GM23338 (cell line): ENCODE data around the gene GNGT1. TPM values are rescaled to one million over a fixed set of nuclear protein-coding genes. Genes with fewer than 3 reads are reported as not detected.

ENCODE experiments used
- ATAC-seq: fragments of 200-7000 bp; cut with Tn5 transposase; 3 replicates; pipeline ENCODE4 v1.9.1; 2020
- DNase-seq: peaks from one replicate; pipeline ENCODE4 v3.0.0-alpha.2; 2015; ENCODE audit warnings: low spot score
- H2AFZ ChIP-seq: fragments of 200-600 bp; sonication (generic); 2 replicates; pipeline ENCODE4 v1.8.0; 2016; ENCODE audit warnings: antibody characterized with exemption, mild to moderate bottlenecking, moderate library complexity
- H3F3A ChIP-seq: fragments of 200-600 bp; sonication (generic); replicated peaks from 2 replicates; pipeline ENCODE4 v1.8.0; 2017; ENCODE audit warnings: antibody characterized with exemption, mixed run types, low read depth
- H3K27ac ChIP-seq: fragments of 200-600 bp; sonication (generic); 2 replicates; pipeline ENCODE4 v1.6.1; 2016; ENCODE audit warnings: low read depth
- H3K27me3 ChIP-seq: fragments of 200-600 bp; sonication (generic); 2 replicates; pipeline ENCODE4 v1.8.0; 2016; ENCODE audit warnings: mild to moderate bottlenecking, mixed run types, moderate library complexity; ENCODE audit not compliant: insufficient read depth
- H3K36me3 ChIP-seq: fragments of 200-600 bp; sonication (generic); 2 replicates; pipeline ENCODE4 v1.8.0; 2016; ENCODE audit warnings: mild to moderate bottlenecking; ENCODE audit not compliant: insufficient read depth
- H3K4me1 ChIP-seq: fragments of 200-600 bp; sonication (generic); 2 replicates; pipeline ENCODE4 v1.8.0; 2016; ENCODE audit warnings: mild to moderate bottlenecking, moderate library complexity; ENCODE audit not compliant: insufficient read depth
- H3K4me2 ChIP-seq: fragments of 200-600 bp; sonication (generic); 2 replicates; pipeline ENCODE4 v1.7.1; 2017; ENCODE audit warnings: mixed run types
- H3K4me3 ChIP-seq: fragments of 200-600 bp; sonication (generic); 2 replicates; pipeline ENCODE4 v1.6.1; 2016; ENCODE audit warnings: mixed run types
- H3K79me2 ChIP-seq: fragments of 200-600 bp; sonication (generic); replicated peaks from 2 replicates; pipeline ENCODE4 v1.8.0; 2017; ENCODE audit warnings: mild to moderate bottlenecking; ENCODE audit not compliant: insufficient read depth
- H3K9me2 ChIP-seq: fragments of 200-600 bp; sonication (generic); 2 replicates; pipeline ENCODE4 v1.8.0; 2017; ENCODE audit not compliant: insufficient read depth
- H4K20me1 ChIP-seq: fragments of 200-600 bp; sonication (generic); replicated peaks from 2 replicates; pipeline ENCODE4 v1.8.0; 2017; ENCODE audit warnings: mild to moderate bottlenecking; ENCODE audit not compliant: insufficient read depth
- H3K27ac Mint-ChIP-seq: 2 replicates; pipeline ENCODE4 v1.8.0; 2020; ENCODE audit warnings: inconsistent platforms, mild to moderate bottlenecking, moderate library complexity, mixed read lengths
- H3K27me3 Mint-ChIP-seq: 3 replicates; pipeline ENCODE4 v1.8.0; 2022; ENCODE audit warnings: low read depth, mild to moderate bottlenecking, moderate library complexity, mixed read lengths, inconsistent platforms; ENCODE audit not compliant: insufficient read depth, poor library complexity
- H3K36me3 Mint-ChIP-seq: 3 replicates; pipeline ENCODE4 v1.8.0; 2021; ENCODE audit warnings: low read depth, mild to moderate bottlenecking, inconsistent platforms, moderate library complexity, mixed read lengths
- H3K4me1 Mint-ChIP-seq: 3 replicates; pipeline ENCODE4 v1.8.0; 2020; ENCODE audit warnings: mild to moderate bottlenecking, inconsistent platforms, mixed read lengths
- H3K4me3 Mint-ChIP-seq: 3 replicates; pipeline ENCODE4 v1.8.0; 2021; ENCODE audit warnings: moderate library complexity, mild to moderate bottlenecking, inconsistent platforms, mixed read lengths
- H3K9me3 Mint-ChIP-seq: 3 replicates; pipeline ENCODE4 v1.8.0; 2020; ENCODE audit warnings: moderate library complexity, mild to moderate bottlenecking, inconsistent platforms, mixed read lengths
- polyA plus RNA-seq: library from polyadenylated mRNA; unstranded; fragments of >200 nt; fragmentation: Nextera tagmentation; extraction: Ambion mirVana; gene quantifications from 2 replicates; pipeline ENCODE4 v1.2.1, GENCODE V29; 2016
- total RNA-seq: library from RNA; depleted of rRNA; stranded (reverse); fragments of >200 nt; shearing (Covaris generic); gene quantifications from 2 replicates; pipeline ENCODE4 v1.2.3, GENCODE V29; 2014
- TF ChIP-seq, protein P1 (sequence below): fragments of 250-450 bp; sonication (Bioruptor Pico); IDR thresholded peaks from 2 replicates; pipeline ENCODE4 v1.5.0; 2020; ENCODE audit warnings: mild to moderate bottlenecking, moderate library complexity

Gene GNGT1
- total and polyA plus RNA-seq, 2 experiments from 2014 or later = 1.6 TPM; not detected in 1

DNA sequence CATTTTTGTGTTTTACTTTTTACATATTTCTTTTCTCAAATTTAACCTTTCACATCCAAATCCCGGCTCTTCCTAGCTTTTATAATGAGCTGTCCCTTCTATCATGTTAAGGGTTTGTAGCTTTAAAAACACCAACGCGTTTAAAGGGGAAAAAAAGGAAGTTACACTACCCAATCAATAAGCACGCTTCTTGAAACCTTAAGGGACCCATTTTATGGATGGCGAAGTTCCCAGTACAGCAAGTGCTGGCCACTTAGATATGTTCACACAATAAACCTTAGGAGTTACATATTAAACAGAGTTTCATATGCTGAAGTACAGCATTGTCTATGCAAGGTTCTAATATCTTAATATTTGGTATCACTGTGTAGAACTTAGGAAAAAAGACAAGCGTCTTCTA, 16.9 kb downstream of the GNGT1 start (continued):
- TF ChIP-seq, protein P1, sequence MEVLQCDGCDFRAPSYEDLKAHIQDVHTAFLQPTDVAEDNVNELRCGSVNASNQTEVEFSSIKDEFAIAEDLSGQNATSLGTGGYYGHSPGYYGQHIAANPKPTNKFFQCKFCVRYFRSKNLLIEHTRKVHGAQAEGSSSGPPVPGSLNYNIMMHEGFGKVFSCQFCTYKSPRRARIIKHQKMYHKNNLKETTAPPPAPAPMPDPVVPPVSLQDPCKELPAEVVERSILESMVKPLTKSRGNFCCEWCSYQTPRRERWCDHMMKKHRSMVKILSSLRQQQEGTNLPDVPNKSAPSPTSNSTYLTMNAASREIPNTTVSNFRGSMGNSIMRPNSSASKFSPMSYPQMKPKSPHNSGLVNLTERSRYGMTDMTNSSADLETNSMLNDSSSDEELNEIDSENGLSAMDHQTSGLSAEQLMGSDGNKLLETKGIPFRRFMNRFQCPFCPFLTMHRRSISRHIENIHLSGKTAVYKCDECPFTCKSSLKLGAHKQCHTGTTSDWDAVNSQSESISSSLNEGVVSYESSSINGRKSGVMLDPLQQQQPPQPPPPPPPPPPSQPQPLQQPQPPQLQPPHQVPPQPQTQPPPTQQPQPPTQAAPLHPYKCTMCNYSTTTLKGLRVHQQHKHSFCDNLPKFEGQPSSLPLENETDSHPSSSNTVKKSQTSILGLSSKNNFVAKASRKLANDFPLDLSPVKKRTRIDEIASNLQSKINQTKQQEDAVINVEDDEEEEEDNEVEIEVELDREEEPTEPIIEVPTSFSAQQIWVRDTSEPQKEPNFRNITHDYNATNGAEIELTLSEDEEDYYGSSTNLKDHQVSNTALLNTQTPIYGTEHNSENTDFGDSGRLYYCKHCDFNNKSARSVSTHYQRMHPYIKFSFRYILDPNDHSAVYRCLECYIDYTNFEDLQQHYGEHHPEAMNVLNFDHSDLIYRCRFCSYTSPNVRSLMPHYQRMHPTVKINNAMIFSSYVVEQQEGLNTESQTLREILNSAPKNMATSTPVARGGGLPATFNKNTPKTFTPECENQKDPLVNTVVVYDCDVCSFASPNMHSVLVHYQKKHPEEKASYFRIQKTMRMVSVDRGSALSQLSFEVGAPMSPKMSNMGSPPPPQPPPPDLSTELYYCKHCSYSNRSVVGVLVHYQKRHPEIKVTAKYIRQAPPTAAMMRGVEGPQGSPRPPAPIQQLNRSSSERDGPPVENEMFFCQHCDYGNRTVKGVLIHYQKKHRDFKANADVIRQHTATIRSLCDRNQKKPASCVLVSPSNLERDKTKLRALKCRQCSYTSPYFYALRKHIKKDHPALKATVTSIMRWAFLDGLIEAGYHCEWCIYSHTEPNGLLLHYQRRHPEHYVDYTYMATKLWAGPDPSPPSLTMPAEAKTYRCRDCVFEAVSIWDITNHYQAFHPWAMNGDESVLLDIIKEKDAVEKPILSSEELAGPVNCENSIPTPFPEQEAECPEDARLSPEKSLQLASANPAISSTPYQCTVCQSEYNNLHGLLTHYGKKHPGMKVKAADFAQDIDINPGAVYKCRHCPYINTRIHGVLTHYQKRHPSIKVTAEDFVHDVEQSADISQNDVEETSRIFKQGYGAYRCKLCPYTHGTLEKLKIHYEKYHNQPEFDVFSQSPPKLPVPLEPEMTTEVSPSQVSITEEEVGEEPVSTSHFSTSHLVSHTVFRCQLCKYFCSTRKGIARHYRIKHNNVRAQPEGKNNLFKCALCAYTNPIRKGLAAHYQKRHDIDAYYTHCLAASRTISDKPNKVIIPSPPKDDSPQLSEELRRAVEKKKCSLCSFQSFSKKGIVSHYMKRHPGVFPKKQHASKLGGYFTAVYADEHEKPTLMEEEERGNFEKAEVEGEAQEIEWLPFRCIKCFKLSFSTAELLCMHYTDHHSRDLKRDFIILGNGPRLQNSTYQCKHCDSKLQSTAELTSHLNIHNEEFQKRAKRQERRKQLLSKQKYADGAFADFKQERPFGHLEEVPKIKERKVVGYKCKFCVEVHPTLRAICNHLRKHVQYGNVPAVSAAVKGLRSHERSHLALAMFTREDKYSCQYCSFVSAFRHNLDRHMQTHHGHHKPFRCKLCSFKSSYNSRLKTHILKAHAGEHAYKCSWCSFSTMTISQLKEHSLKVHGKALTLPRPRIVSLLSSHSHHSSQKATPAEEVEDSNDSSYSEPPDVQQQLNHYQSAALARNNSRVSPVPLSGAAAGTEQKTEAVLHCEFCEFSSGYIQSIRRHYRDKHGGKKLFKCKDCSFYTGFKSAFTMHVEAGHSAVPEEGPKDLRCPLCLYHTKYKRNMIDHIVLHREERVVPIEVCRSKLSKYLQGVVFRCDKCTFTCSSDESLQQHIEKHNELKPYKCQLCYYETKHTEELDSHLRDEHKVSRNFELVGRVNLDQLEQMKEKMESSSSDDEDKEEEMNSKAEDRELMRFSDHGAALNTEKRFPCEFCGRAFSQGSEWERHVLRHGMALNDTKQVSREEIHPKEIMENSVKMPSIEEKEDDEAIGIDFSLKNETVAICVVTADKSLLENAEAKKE = no peak

DNA sequence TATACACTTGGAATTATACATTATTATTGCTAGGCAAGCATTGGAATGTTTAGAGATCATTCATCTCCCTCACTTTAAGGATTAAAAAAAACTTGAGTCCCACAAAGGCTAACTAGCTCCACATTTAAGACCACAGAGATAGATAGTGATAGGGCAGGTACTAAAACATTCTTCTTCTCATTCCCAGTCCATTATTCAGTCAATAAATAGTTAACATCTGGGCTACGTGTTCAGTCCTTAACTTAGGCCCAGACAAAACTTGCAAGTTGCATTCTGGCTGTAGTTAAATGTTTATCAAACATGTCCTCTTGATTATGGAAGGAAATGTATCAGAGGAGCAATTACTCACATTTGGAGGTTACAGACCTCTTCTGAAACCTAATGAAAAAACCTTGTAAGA, 17.6 kb downstream of the GNGT1 start:
- H2AFZ ChIP-seq = no peak overlapping the region
- H3K36me3 Mint-ChIP-seq = no peaks in the 10 kb centered on the region
- no peak overlapping the region for H3K4me3 ChIP-seq
- H3K79me2 ChIP-seq = no peaks in the 10 kb centered on the region
- DNase-seq (no peak), ATAC-seq (no peak)
- TF ChIP-seq, protein P1 = no peak
- no peak overlapping the region for H3K4me3 Mint-ChIP-seq
- no peaks in the 10 kb centered on the region for H4K20me1 ChIP-seq
- no peak overlapping the region for H3K4me2 ChIP-seq
- H3K9me3 Mint-ChIP-seq = no peaks in the 10 kb centered on the region
- no peaks in the 10 kb centered on the region for H3K36me3 ChIP-seq
- H3K27me3 Mint-ChIP-seq = no peaks in the 10 kb centered on the region
- H3K9me2 ChIP-seq = no peaks in the 10 kb centered on the region
- no peak overlapping the region for H3K27ac ChIP-seq
- H3K4me1 ChIP-seq = peaks cover 21% of the 10 kb centered on the region
- H3K27ac Mint-ChIP-seq = no peak overlapping the region
- H3F3A ChIP-seq = no peaks in the 10 kb centered on the region
- H3K27me3 ChIP-seq = peaks cover 6% of the 10 kb centered on the region; the same call in 1 of the 2 replicates
- H3K4me1 Mint-ChIP-seq = peaks cover 14% of the 10 kb centered on the region; the same call in 2 of the 3 replicates
